SK-N-SH (cell line): ENCODE results near the gene FGGY.

ENCODE experiments used
- FOSL2 ChIP-seq: IDR thresholded peaks from 2 replicates; pipeline ENCODE4 v1.4.0; 2012; ENCODE audit warnings: low read depth, mild to moderate bottlenecking, moderate library complexity, borderline replicate concordance
- GATA2 ChIP-seq: sonication (generic); formaldehyde crosslinking; IDR thresholded peaks from 2 replicates; pipeline ENCODE4 v1.5.0; 2020; ENCODE audit warnings: mild to moderate bottlenecking, missing genetic modification reagents
- NFIC ChIP-seq: IDR thresholded peaks from 2 replicates; pipeline ENCODE4 v1.4.0; 2012; ENCODE audit warnings: borderline replicate concordance
- NRF1 ChIP-seq: IDR thresholded peaks from 2 replicates; pipeline ENCODE4 v1.6.1; 2012; ENCODE audit warnings: low read depth, mild to moderate bottlenecking, low read length
- POLR2AphosphoS5 ChIP-seq: IDR thresholded peaks from 2 replicates; pipeline ENCODE4 v1.6.1; 2012; ENCODE audit warnings: low read depth, low read length
- TAF1 ChIP-seq: IDR thresholded peaks from 2 replicates; pipeline ENCODE4 v1.6.1; 2012; ENCODE audit warnings: low read depth, mild to moderate bottlenecking, low read length, moderate library complexity, borderline replicate concordance
- TCF12 ChIP-seq: IDR thresholded peaks from 2 replicates; pipeline ENCODE4 v1.4.0; 2012
- TF ChIP-seq, protein P1 (sequence below): IDR thresholded peaks from 2 replicates; pipeline ENCODE4 v1.4.0; 2012; ENCODE audit warnings: low read depth
- TF ChIP-seq, protein P2 (sequence below): fragments of 200-600 bp; sonication (generic); IDR thresholded peaks from 2 replicates; pipeline ENCODE4 v1.6.1; 2017; ENCODE audit warnings: antibody characterized with exemption, mild to moderate bottlenecking, moderate library complexity

DNA sequence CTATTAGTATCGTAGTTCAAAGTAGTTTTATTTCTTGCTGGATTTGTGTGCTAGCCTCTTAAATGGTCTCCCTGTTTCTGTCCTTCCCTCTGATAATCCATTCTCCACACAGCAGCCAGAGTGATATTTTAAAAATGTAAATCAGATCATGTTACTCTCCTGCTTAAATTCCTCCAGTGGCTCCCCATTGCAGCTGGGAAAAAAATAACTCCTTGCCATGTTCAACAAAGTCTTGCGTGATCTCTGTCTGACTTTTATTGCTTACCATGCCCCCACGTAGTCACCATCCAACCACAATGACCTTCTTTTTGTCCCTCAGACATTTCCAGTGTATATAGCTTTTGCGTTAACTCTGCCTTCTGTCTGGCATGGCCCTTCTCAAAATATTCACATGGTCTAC lies 178.8 kb downstream of the FGGY start:
- TF ChIP-seq NRF1 = no peak
- no peak for TF ChIP-seq TAF1
- TF ChIP-seq, protein P1, sequence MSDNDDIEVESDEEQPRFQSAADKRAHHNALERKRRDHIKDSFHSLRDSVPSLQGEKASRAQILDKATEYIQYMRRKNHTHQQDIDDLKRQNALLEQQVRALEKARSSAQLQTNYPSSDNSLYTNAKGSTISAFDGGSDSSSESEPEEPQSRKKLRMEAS = no peak
- no peak for TF ChIP-seq TCF12
- TF ChIP-seq, protein P2, sequence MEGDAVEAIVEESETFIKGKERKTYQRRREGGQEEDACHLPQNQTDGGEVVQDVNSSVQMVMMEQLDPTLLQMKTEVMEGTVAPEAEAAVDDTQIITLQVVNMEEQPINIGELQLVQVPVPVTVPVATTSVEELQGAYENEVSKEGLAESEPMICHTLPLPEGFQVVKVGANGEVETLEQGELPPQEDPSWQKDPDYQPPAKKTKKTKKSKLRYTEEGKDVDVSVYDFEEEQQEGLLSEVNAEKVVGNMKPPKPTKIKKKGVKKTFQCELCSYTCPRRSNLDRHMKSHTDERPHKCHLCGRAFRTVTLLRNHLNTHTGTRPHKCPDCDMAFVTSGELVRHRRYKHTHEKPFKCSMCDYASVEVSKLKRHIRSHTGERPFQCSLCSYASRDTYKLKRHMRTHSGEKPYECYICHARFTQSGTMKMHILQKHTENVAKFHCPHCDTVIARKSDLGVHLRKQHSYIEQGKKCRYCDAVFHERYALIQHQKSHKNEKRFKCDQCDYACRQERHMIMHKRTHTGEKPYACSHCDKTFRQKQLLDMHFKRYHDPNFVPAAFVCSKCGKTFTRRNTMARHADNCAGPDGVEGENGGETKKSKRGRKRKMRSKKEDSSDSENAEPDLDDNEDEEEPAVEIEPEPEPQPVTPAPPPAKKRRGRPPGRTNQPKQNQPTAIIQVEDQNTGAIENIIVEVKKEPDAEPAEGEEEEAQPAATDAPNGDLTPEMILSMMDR = no peak
- TF ChIP-seq FOSL2 = no peak
- TF ChIP-seq NFIC = no peak
- no peak for TF ChIP-seq GATA2 (CRISPR knock-in tag)
- no peak for TF ChIP-seq POLR2AphosphoS5
